HepG2 (cell line): ENCODE measurements around the gene PCYT2. TPM values are rescaled to one million over a fixed set of nuclear protein-coding genes. Genes with fewer than 3 reads are reported as not detected.
A peak's percentile ranks its signal among the peaks of the same experiment; 100 is the strongest.

Source experiments
- CBX1 ChIP-seq: IDR thresholded peaks from one replicate; pipeline ENCODE4 v1.6.1; 2016; ENCODE audit warnings: antibody characterized with exemption, low read depth
- CBX5 ChIP-seq: sonication (generic); formaldehyde crosslinking; IDR thresholded peaks from 2 replicates; pipeline ENCODE4 v1.4.0; 2020; ENCODE audit warnings: missing genetic modification reagents, borderline replicate concordance
- CCDC6 ChIP-seq: sonication (generic); formaldehyde crosslinking; IDR thresholded peaks from 2 replicates; pipeline ENCODE4 v1.8.1; 2022; ENCODE audit warnings: mild to moderate bottlenecking, missing genetic modification reagents, moderate library complexity
- IKZF1 ChIP-seq: fragments of 450-650 bp; IDR thresholded peaks from 2 replicates; pipeline ENCODE4 v1.7.1; 2016
- JUN ChIP-seq: sonication (generic); formaldehyde crosslinking; IDR thresholded peaks from 2 replicates; pipeline ENCODE4 v1.4.0; 2020; ENCODE audit warnings: mild to moderate bottlenecking, missing genetic modification reagents
- NFYC ChIP-seq: IDR thresholded peaks from 2 replicates; pipeline ENCODE4 v1.6.1; 2016; ENCODE audit warnings: missing genetic modification reagents, missing compliant biosample characterization
- NR1H2 ChIP-seq: sonication (generic); formaldehyde crosslinking; IDR thresholded peaks from 2 replicates; pipeline ENCODE4 v1.8.1; 2022; ENCODE audit warnings: low read depth, missing genetic modification reagents, borderline replicate concordance
- THAP11 ChIP-seq: IDR thresholded peaks from 2 replicates; pipeline ENCODE4 v1.6.1; 2016; ENCODE audit warnings: missing biosample characterization, missing genetic modification reagents
- ZFP1 ChIP-seq: IDR thresholded peaks from 2 replicates; pipeline ENCODE4 v1.6.1; 2016
- ZNF10 ChIP-seq: sonication (generic); formaldehyde crosslinking; IDR thresholded peaks from 2 replicates; pipeline ENCODE4 v1.4.0; 2020; ENCODE audit warnings: mild to moderate bottlenecking, low read depth, missing genetic modification reagents, borderline replicate concordance
- ZNF24 ChIP-seq: fragments of 450-650 bp; IDR thresholded peaks from 2 replicates; pipeline ENCODE4 v1.6.1; 2017; ENCODE audit warnings: antibody characterized with exemption, mild to moderate bottlenecking
- ZNF816 ChIP-seq: sonication (generic); formaldehyde crosslinking; IDR thresholded peaks from 2 replicates; pipeline ENCODE4 v1.8.0; 2022; ENCODE audit warnings: missing genetic modification reagents, mild to moderate bottlenecking, borderline replicate concordance
- ZNF83 ChIP-seq: sonication (generic); formaldehyde crosslinking; IDR thresholded peaks from 2 replicates; pipeline ENCODE4 v1.4.0; 2020; ENCODE audit warnings: missing genetic modification reagents, mild to moderate bottlenecking, borderline replicate concordance
- polyA plus RNA-seq, 8 experiments: library from polyadenylated mRNA; depleted of rRNA in 3 of 8; stranded (reverse) in 7 of 8; unstranded in 1 of 8; fragments of >200 nt; fragmentation: Illumina TruSeq in 4 of 8; extraction: Trizol in 4 of 8; gene quantifications; 2 replicates each; pipeline versions ENCODE4 v1.2.1 to v1.2.3, GENCODE V29; 2011 to 2016; ENCODE audit warnings: low read depth in 4 of 8, missing spikeins in 1 of 8, mixed read lengths in 1 of 8; ENCODE audit not compliant: insufficient read depth in 1 of 8
- total RNA-seq, 5 experiments: library from RNA; depleted of rRNA; stranded (reverse); fragments of >200 nt; fragmentation: Illumina TruSeq; extraction: Trizol; gene quantifications; 2 replicates each; pipeline ENCODE4 v1.2.3, GENCODE V29; 2016; ENCODE audit warnings: low read depth in 1 of 5
- TF ChIP-seq, protein P1 (sequence below): sonication (generic); formaldehyde crosslinking; IDR thresholded peaks from 2 replicates; pipeline ENCODE4 v1.5.0; 2020; ENCODE audit warnings: missing genetic modification reagents
- TF ChIP-seq, protein P2 (sequence below): sonication (generic); formaldehyde crosslinking; conservative IDR thresholded peaks from 2 replicates; pipeline ENCODE4 v1.4.0; 2020; ENCODE audit warnings: missing genetic modification reagents
- TF ChIP-seq, protein P3 (sequence below): sonication (generic); formaldehyde crosslinking; IDR thresholded peaks from 2 replicates; pipeline ENCODE4 v1.5.1; 2020; ENCODE audit warnings: mild to moderate bottlenecking, missing genetic modification reagents, borderline replicate concordance
- TF ChIP-seq, protein P4 (sequence below): sonication (generic); formaldehyde crosslinking; IDR thresholded peaks from 2 replicates; pipeline ENCODE4 v1.5.0; 2020; ENCODE audit warnings: mild to moderate bottlenecking, missing genetic modification reagents

Gene PCYT2
- total and polyA plus RNA-seq, 2 of the 13 experiments (the other 11 are each of a cell fraction or from before 2014, with no cell fraction given), result 147 to 297 TPM

DNA sequence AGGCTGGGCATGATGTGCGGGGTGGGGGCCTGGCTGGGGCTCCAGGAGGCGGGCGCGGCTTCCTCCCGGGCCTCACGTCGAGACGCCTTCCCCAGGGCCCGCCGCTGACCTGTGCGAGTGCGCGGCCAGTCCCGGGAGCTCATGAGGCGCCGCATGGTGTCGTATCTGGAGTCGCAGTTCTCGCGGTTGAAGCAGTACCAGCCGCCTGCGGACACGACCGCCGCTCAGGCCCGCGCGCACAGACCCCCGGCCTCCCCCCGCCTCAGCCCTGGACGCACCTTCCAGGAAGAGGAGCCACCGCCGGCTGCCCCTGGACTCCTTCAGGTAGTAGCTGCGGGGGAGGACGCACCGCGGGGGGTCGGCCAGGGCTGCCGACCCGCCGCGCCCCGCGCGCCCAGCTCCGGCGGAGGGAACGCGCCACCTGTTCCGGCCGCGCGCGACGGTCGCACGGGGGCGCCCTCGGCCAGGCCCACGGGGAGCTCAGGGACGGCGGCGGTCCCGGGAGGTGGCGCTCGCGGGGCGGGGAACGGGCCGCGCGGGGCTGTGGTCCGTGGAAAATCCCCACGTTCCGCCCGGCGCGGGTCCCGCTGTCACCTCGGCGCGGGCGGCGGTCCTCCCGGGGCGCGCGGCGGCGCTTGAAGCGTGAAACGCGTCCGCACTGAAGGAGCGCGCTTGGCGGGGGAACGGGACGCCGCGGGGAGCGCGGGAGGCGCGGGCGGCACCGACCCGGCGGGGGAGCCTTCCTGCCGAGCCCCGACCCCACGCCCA is 48.3 kb upstream of the PCYT2 start (continued):
- TF ChIP-seq ZFP1 (CRISPR knock-in tag), result no peak
- no peak for TF ChIP-seq ZNF83
- peak; percentile 71 for TF ChIP-seq THAP11 (CRISPR knock-in tag)
- TF ChIP-seq NR1H2 (CRISPR knock-in tag), result no peak
- TF ChIP-seq ZNF10 (CRISPR knock-in tag), result no peak
- TF ChIP-seq, protein P1, sequence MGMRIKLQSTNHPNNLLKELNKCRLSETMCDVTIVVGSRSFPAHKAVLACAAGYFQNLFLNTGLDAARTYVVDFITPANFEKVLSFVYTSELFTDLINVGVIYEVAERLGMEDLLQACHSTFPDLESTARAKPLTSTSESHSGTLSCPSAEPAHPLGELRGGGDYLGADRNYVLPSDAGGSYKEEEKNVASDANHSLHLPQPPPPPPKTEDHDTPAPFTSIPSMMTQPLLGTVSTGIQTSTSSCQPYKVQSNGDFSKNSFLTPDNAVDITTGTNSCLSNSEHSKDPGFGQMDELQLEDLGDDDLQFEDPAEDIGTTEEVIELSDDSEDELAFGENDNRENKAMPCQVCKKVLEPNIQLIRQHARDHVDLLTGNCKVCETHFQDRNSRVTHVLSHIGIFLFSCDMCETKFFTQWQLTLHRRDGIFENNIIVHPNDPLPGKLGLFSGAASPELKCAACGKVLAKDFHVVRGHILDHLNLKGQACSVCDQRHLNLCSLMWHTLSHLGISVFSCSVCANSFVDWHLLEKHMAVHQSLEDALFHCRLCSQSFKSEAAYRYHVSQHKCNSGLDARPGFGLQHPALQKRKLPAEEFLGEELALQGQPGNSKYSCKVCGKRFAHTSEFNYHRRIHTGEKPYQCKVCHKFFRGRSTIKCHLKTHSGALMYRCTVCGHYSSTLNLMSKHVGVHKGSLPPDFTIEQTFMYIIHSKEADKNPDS (CRISPR knock-in tag), result no peak; the same call in 1 of the 2 replicates
- no peak; the same call in 1 of the 2 replicates for TF ChIP-seq ZNF24
- TF ChIP-seq CBX5 (CRISPR knock-in tag), result no peak
- TF ChIP-seq JUN (CRISPR knock-in tag), result 0 out of 2 replicates have a peak, but pooled peaks have one; percentile 36
- no peak for TF ChIP-seq CBX1
- peak; percentile 63 for TF ChIP-seq CCDC6
- TF ChIP-seq, protein P2, sequence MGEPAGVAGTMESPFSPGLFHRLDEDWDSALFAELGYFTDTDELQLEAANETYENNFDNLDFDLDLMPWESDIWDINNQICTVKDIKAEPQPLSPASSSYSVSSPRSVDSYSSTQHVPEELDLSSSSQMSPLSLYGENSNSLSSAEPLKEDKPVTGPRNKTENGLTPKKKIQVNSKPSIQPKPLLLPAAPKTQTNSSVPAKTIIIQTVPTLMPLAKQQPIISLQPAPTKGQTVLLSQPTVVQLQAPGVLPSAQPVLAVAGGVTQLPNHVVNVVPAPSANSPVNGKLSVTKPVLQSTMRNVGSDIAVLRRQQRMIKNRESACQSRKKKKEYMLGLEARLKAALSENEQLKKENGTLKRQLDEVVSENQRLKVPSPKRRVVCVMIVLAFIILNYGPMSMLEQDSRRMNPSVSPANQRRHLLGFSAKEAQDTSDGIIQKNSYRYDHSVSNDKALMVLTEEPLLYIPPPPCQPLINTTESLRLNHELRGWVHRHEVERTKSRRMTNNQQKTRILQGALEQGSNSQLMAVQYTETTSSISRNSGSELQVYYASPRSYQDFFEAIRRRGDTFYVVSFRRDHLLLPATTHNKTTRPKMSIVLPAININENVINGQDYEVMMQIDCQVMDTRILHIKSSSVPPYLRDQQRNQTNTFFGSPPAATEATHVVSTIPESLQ (CRISPR knock-in tag), result no peak
- no peak for TF ChIP-seq NFYC (CRISPR knock-in tag)
- TF ChIP-seq, protein P3, sequence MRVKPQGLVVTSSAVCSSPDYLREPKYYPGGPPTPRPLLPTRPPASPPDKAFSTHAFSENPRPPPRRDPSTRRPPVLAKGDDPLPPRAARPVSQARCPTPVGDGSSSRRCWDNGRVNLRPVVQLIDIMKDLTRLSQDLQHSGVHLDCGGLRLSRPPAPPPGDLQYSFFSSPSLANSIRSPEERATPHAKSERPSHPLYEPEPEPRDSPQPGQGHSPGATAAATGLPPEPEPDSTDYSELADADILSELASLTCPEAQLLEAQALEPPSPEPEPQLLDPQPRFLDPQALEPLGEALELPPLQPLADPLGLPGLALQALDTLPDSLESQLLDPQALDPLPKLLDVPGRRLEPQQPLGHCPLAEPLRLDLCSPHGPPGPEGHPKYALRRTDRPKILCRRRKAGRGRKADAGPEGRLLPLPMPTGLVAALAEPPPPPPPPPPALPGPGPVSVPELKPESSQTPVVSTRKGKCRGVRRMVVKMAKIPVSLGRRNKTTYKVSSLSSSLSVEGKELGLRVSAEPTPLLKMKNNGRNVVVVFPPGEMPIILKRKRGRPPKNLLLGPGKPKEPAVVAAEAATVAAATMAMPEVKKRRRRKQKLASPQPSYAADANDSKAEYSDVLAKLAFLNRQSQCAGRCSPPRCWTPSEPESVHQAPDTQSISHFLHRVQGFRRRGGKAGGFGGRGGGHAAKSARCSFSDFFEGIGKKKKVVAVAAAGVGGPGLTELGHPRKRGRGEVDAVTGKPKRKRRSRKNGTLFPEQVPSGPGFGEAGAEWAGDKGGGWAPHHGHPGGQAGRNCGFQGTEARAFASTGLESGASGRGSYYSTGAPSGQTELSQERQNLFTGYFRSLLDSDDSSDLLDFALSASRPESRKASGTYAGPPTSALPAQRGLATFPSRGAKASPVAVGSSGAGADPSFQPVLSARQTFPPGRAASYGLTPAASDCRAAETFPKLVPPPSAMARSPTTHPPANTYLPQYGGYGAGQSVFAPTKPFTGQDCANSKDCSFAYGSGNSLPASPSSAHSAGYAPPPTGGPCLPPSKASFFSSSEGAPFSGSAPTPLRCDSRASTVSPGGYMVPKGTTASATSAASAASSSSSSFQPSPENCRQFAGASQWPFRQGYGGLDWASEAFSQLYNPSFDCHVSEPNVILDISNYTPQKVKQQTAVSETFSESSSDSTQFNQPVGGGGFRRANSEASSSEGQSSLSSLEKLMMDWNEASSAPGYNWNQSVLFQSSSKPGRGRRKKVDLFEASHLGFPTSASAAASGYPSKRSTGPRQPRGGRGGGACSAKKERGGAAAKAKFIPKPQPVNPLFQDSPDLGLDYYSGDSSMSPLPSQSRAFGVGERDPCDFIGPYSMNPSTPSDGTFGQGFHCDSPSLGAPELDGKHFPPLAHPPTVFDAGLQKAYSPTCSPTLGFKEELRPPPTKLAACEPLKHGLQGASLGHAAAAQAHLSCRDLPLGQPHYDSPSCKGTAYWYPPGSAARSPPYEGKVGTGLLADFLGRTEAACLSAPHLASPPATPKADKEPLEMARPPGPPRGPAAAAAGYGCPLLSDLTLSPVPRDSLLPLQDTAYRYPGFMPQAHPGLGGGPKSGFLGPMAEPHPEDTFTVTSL (CRISPR knock-in tag), result no peak
- TF ChIP-seq ZNF816, result peak; percentile 19; the same call in 1 of the 2 replicates
- no peak for TF ChIP-seq IKZF1
- TF ChIP-seq, protein P4, sequence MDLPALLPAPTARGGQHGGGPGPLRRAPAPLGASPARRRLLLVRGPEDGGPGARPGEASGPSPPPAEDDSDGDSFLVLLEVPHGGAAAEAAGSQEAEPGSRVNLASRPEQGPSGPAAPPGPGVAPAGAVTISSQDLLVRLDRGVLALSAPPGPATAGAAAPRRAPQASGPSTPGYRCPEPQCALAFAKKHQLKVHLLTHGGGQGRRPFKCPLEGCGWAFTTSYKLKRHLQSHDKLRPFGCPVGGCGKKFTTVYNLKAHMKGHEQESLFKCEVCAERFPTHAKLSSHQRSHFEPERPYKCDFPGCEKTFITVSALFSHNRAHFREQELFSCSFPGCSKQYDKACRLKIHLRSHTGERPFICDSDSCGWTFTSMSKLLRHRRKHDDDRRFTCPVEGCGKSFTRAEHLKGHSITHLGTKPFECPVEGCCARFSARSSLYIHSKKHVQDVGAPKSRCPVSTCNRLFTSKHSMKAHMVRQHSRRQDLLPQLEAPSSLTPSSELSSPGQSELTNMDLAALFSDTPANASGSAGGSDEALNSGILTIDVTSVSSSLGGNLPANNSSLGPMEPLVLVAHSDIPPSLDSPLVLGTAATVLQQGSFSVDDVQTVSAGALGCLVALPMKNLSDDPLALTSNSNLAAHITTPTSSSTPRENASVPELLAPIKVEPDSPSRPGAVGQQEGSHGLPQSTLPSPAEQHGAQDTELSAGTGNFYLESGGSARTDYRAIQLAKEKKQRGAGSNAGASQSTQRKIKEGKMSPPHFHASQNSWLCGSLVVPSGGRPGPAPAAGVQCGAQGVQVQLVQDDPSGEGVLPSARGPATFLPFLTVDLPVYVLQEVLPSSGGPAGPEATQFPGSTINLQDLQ, result no peak
